Chondrocyte (in vitro differentiated cells): Measurements from ENCODE around the gene SIRT7. TPM values are rescaled to one million over a fixed set of nuclear protein-coding genes. Genes with fewer than 3 reads are reported as not detected.

Experiments used
- DNase-seq: peaks from one replicate; pipeline ENCODE4 v3.0.0; 2021; ENCODE audit warnings: mixed read lengths, low spot score
- H3K27ac Mint-ChIP-seq: one replicate; pipeline ENCODE4 v1.8.0; 2021; ENCODE audit warnings: mild to moderate bottlenecking, moderate library complexity, mixed read lengths; ENCODE audit not compliant: unreplicated experiment
- H3K27me3 Mint-ChIP-seq: 2 replicates; pipeline ENCODE4 v1.8.0; 2021; ENCODE audit warnings: low read depth, mixed read lengths
- H3K36me3 Mint-ChIP-seq: 2 replicates; pipeline ENCODE4 v1.8.0; 2021; ENCODE audit warnings: low read depth, mixed read lengths
- H3K4me1 Mint-ChIP-seq: 2 replicates; pipeline ENCODE4 v1.8.0; 2021; ENCODE audit warnings: low read depth, mild to moderate bottlenecking, mixed read lengths
- H3K4me3 Mint-ChIP-seq: one replicate; pipeline ENCODE4 v1.8.0; 2021; ENCODE audit warnings: mild to moderate bottlenecking, moderate library complexity, mixed read lengths; ENCODE audit not compliant: unreplicated experiment
- H3K9me3 Mint-ChIP-seq: 2 replicates; pipeline ENCODE4 v1.8.0; 2021; ENCODE audit warnings: low read depth, mixed read lengths
- total RNA-seq: library from RNA; stranded (reverse); gene quantifications from 3 replicates; pipeline ENCODE4 v1.2.1, GENCODE V29; 2021
- TF ChIP-seq, protein P1 (sequence below): fragments of 200-600 bp; sonication (generic); IDR thresholded peaks from 2 replicates; pipeline ENCODE4 v1.5.0; 2021; ENCODE audit warnings: antibody characterized with exemption, mild to moderate bottlenecking, moderate library complexity

The SIRT7 gene
- total RNA-seq, 1 donor from 2014 or later: 15.8 TPM

DNA sequence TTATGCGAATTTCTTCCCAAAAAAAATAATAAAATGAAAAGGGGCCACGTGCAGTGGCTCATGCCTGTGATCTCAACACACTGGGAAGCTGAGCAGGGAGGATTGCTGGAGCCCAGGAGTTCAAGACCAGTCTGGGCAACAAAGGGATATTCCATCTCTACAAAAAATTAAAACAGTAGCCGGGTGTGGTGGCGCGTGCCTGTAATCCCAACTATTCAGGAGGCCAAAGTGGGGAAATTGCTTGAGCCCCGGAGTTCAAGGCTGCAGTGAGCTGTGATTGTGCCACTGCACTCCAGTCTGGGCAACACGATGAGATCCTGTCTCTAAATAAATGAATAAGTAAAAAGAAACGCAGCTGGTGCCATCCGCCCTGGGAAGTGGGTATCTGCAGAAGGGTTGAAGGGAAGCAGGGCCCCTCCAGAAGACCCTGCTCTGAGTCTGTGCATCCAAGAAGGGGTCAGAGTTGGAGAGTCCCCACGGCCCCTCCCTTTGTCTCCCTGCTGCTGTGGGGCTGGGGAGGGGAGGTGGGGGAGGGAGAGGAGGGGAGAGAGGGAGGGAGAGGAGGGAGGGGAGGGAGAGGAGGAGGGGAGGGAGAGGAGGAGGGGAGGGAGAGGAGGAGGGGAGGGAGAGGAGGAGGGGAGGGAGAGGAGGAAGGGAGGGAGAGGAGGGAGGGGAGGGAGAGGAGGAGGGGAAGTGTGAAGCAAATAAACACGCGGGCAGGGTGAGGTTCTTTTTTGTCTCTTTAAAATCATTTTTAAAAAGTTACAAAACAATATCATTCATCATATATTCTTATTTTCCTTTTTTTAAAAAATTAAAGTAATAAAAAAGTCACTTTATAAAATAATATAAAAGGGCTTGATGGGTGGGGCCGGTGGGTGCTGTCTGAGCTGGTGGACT lies 34.1 kb upstream of the SIRT7 start:
- Mint-ChIP-seq H3K27me3 (peaks cover 3% of the 10 kb centered on the region), H3K9me3 (no peaks in the 10 kb centered on the region), H3K27ac (no peak overlapping the region), H3K4me3 (no peak overlapping the region), H3K36me3 (no peaks in the 10 kb centered on the region), H3K4me1 (no peaks in the 10 kb centered on the region)
- TF ChIP-seq, protein P1, sequence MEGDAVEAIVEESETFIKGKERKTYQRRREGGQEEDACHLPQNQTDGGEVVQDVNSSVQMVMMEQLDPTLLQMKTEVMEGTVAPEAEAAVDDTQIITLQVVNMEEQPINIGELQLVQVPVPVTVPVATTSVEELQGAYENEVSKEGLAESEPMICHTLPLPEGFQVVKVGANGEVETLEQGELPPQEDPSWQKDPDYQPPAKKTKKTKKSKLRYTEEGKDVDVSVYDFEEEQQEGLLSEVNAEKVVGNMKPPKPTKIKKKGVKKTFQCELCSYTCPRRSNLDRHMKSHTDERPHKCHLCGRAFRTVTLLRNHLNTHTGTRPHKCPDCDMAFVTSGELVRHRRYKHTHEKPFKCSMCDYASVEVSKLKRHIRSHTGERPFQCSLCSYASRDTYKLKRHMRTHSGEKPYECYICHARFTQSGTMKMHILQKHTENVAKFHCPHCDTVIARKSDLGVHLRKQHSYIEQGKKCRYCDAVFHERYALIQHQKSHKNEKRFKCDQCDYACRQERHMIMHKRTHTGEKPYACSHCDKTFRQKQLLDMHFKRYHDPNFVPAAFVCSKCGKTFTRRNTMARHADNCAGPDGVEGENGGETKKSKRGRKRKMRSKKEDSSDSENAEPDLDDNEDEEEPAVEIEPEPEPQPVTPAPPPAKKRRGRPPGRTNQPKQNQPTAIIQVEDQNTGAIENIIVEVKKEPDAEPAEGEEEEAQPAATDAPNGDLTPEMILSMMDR: no peak
- DNase-seq: no peak

DNA sequence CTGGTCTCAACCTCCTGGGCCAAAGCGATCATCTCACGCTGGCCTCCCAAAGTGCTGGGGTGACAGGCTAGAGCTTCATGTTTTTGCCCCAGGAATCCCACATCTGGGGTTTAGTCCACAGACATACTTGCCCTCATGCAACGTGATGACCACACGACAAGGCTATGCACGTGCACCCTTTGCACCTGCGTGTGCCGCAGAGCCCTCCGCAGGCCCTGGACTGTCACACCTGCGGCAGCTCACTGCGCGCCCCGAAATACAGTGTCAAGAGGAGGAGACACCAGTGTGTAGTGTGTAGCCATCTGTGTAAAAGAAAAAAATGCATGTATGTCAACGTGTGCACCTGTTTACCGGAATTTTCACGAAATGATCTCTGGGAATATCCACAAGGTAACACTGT lies 32.5 kb upstream of the SIRT7 start:
- TF ChIP-seq, protein P1: no peak
- Mint-ChIP-seq H3K27ac (no peak overlapping the region), H3K4me3 (no peak overlapping the region), H3K27me3 (peaks cover 3% of the 10 kb centered on the region), H3K36me3 (no peaks in the 10 kb centered on the region), H3K4me1 (no peaks in the 10 kb centered on the region), H3K9me3 (no peaks in the 10 kb centered on the region)
- DNase-seq: no peak

DNA sequence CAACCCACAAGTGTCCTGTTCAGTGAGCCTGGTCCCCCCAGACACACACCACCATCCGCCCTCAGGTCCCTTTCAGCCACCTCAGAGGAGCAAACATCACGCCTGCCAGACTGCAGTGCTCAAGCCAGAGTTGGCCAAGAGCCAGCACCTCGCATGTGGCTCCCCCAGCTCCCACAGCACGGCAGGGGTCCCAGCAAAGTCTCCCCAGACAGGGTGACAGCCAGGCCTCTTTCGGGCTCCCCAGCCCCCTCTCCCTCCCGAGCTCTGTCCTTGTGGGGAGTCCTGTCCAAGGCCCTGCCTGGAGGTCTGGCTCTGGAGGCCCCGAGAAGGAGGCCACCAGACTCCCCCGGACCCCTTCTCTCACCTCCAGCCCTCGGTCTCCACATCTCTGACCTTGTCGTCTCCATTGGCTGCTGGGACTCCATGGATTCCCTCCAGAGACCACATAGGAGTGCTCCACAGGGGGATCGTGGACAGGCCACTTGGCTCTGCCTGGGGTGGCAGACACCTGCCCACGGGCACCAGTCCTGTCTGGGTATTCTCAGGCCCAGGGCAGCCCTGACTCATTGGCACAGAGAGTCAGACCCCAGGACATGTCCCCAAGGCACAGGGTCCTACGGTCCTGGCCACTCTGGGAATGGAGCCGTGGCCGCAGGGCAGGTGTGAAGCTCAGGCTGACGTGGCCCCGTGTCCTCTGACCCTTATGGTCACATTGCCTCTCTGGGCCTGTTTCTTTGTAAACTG lies 30.8 kb upstream of the SIRT7 start:
- no peak for DNase-seq
- TF ChIP-seq, protein P1: no peak

DNA sequence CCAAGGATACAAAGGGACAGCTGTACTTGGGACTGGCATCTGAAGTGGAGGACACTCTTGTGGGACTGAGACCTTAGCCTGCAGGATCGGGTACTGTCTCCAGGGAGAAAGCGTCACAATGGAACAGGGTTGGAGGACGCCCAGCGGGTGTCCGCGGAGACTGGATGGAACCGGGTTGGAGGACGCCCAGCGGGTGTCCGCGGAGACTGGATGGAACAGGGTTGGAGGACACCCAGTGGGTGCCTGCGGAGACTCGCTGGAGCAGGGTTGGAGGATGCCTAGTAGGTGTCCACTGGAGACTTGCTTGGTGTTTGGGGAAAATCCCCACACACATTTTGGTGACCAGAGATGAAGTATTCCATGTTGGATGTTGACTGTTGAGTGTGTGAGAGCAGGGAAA lies 29.2 kb upstream of the SIRT7 start, which contains the start of gene MYADML2:
Gene MYADML2 (minus strand): TSS at position 45 of the 400 bp plus-strand sequence. CDS start 5,492 bp downstream, outside the sequence.
- peaks cover 3% of the 10 kb centered on the region for H3K27me3 Mint-ChIP-seq
- H3K27ac Mint-ChIP-seq: no peak within 1 kb of the TSS

More for the DNA sequence above, 30.8 kb upstream of the SIRT7 start:
- H3K27ac Mint-ChIP-seq: no peak overlapping the region
- no peaks in the 10 kb centered on the region for H3K36me3 Mint-ChIP-seq
- H3K27me3 Mint-ChIP-seq: peaks cover 3% of the 10 kb centered on the region
- no peaks in the 10 kb centered on the region for H3K4me1 Mint-ChIP-seq
- H3K4me3 Mint-ChIP-seq: no peak overlapping the region
- H3K9me3 Mint-ChIP-seq: no peaks in the 10 kb centered on the region

DNA sequence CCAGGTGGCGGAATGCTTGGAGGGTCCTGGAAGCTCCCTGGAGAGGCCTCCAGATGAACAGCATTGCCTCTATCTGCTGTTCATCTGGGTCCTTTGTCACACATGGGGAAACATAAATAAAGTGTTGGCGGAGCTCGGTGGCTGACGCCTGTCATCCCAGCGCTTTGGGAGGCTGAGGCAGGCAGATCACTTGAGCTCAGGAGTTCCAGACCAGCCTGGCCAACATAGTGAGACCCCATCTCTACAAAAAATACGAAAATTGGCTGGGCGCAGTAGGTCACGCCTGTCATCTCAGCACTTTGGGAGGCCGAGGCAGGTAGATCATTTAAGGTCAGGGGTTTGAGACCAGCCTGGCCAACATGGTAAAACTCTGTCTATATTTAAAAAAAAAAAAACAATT lies 26.9 kb upstream of the SIRT7 start:
- Mint-ChIP-seq H3K27ac (no peak overlapping the region), H3K9me3 (no peaks in the 10 kb centered on the region), H3K27me3 (no peaks in the 10 kb centered on the region), H3K4me3 (no peak overlapping the region), H3K4me1 (peaks cover 3% of the 10 kb centered on the region), H3K36me3 (no peaks in the 10 kb centered on the region)
- no peak for DNase-seq
- TF ChIP-seq, protein P1: no peak

More for the DNA sequence above, 29.2 kb upstream of the SIRT7 start, which contains the start of gene MYADML2:
- Mint-ChIP-seq H3K4me3 (no peak within 1 kb of the TSS), H3K36me3 (no peaks in the 10 kb centered on the region), H3K9me3 (no peaks in the 10 kb centered on the region), H3K4me1 (no peaks in the 10 kb centered on the region)
- no peak for DNase-seq
- TF ChIP-seq, protein P1: no peak
